Cerebellar cortex (tissue), 1 donor: ENCODE measurements around the gene LY6G5C.

Experiments
- DNase-seq: peaks from one replicate; pipeline ENCODE4 v3.0.0-alpha.2; 2015; ENCODE audit warnings: low spot score

LY6G5C gene

DNA sequence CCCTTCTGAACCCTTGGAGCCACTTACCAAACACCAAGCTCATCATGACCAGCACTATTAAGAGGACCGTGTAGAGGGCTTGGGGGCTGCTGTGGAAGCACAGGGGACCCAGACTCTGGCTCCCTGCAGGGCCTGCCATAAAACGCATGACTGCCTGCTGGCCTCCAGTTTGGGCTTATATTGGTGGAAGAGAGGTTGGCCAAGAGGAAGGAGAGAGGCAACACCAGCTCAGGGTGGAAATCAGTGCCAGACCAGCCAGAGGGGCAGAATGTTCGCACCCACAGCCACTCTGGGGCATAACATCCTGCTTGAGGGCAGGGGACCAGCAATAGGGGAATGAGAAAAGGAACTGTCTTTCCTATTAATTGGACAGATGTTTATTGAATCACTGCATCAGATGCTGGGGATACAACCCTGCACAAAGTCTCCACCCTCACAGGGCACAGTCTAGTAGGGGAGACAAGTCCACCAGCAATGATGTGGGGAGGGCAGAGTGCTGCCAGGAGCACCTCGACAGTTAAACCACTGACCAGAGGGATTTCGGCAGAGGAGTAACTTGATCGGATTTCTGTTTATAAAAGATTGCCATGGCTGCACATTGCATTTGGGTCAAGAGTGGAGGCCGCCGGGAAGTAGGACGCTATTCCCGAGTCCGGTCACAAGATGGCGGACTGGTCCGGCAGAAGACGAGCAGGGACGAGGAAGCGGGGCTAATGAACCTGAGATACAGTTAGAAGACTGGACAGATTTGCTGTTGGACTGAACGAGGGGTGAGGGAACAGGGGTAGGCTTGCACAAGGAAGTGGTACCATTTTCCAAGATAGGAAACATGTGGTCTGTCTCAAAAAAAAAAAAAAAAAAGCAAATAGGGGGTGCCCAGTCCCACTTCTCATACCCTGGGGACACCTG lies at the start of gene LY6G5C:
TSS of gene LY6G5C (minus strand) at position 842 of the 909 bp plus-strand sequence. CDS start at position 148, 694 bp downstream.
- DNase-seq: peak; percentile 87

GRCh38 chr6:31729979-31730630 lies 49.2 kb upstream of the LY6G5C start:
- peak; percentile 79 for DNase-seq

DNA sequence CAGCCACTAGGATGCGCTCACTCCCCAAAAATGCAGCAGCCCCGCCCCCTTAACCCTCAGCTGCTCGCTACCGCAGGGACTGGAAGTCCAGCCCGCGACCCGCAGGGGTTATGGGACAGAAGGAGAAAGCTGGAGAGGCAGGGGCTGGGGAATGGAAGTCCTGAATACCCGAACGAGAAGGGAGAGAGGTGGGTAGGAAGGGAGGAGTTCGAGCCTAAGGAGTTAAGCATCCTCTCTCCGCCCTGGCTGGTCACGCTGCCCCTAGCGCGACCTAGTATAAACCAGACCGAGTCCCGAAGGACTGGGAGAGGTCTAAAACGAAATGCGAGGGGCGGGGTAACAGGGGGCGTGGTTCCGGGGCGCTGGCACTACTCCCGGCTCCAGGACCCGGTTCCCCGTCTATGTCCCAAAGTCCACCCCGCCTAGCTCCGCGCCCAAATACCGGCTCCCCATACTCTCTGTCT lies 48.7 kb upstream of the LY6G5C start:
- peak; percentile 81 for DNase-seq

- DNase-seq: no peak
These were observed 48.1 kb upstream of the LY6G5C start, which contains the start of gene DDAH2 for GRCh38 chr6:31728767-31729514. Gene DDAH2, minus strand, starts transcription at chr6:31729299. Its CDS starts 138 bp downstream, at chr6:31729161.

- no peak for DNase-seq
These were observed 47.1 kb upstream of the LY6G5C start for GRCh38 chr6:31727717-31728671.

GRCh38 chr6:31727034-31727716 lies 46.3 kb upstream of the LY6G5C start:
- DNase-seq: no peak

- no peak for DNase-seq
These were observed 44.9 kb upstream of the LY6G5C start for GRCh38 chr6:31725502-31726350.

DNA sequence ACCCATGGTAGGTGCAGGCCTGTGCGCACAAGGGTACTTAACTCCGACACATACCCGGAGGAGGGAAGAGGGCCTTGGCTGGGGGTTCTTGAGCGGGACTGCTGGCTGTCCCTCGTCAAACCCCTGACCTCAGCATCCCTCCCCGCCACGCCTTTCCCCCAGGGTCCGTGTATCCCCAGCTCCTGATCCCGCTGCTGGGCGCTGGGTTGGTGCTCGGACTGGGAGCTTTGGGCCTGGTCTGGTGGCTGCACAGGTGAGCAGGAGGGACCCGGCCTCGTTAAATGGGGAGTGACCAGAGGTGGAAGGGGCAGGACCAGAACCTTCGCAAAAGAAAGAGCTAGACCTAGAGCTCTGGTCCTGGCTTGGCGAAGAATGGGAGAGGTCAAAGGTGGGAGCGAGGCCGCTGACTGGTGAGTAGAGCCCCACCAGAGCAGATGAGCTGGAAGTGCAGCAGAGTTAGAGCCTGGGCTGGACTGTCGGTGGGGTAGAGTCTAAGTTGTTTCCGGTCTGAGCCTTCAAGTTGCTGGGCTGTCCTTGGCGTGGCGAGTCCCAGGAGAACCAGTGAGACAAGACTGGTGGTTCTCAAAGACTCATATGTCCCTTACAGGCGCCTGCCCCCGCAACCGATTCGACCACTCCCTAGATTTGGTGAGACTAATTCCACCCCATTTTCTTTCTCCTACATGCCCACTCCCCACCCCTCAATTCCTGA lies 43.3 kb upstream of the LY6G5C start:
- no peak for DNase-seq

GRCh38 chr6:31723245-31723979 lies 42.5 kb upstream of the LY6G5C start, which contains the start of gene MPIG6B:
Gene MPIG6B, plus strand, starts transcription at chr6:31723373. Its CDS starts 11 bp downstream, at chr6:31723384.
- no peak for DNase-seq

DNA sequence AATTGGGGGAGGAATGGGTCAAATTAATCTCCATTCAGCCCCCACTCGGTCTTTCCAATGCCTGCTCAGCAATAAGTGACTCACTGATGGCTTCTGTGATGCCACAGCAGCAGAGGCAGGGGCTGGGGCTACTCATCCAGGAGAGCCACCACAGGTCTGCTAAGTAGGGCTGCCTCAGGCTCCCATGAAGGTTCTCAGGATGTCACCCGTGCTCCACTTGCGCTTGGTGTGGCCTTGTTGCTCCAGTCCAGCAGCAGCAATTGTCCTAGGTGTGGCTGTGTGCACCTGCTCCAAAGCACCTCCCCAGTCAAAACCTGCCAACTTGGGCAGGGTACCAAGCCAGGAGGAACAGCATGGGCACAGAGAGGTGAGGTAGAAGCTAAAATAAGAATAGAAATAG lies 41.3 kb upstream of the LY6G5C start:
- DNase-seq: no peak

DNA sequence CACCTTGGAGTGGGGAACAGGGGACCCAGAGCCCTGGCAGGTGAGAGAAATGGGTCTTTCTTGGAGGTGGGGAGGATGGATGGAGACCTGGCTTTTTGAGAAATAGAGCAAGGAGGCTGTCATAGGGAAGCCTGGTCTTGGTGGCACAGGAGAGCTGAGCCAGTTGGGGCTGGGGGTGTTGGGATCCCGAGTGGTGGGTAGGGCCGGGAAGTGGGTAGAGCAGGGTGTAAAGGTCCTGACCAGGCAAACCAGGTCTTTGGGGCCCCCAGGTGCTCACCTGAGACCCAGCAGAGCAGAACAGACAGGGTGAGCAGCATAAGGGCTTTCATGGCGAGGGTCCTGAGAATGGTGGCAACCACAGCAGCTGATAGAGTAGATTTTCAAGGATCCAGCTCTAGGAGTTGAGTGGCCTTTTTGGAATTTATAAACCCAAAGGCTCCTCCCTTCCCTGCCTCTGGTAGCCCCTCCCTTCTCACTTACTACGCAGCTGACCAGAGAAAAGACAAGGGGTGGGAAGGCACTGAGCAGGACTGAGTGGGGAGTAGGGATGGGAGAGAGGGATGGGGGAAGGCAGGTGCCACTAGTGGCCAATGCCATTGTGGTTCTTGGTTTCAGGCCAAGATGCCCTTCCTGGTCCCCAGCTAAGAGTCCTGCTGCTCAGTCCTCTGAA lies 40.6 kb upstream of the LY6G5C start, which contains the start of gene LY6G6C:
TSS of gene LY6G6C (minus strand) at position 396 of the 670 bp plus-strand sequence. CDS start at position 329, 67 bp downstream.
- DNase-seq: no peak

- no peak for DNase-seq
These were observed 39.4 kb upstream of the LY6G5C start for GRCh38 chr6:31720196-31720770.

- DNase-seq: no peak
These were observed 38.1 kb upstream of the LY6G5C start for GRCh38 chr6:31719001-31719400.

DNA sequence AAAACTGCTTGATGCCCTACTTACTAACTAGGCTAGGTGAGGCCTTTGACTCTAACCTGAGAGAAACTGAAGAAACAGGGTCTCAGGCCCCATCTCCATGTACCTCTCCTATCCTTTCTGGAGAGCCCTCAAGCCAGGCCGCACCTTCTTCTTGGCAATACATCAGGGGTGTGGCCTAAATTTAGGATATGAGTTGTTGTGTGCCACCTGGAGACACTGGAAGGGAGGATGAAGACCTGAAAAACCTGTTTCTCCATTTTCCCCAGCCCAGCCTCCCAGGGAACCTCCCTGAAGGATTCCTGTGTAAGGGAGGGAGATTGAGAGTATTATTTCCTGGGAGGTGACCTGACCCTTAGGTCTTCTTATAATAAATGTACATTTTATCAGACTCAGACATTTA lies 37.4 kb upstream of the LY6G5C start:
- DNase-seq: no peak

- DNase-seq: no peak
These were observed 36.8 kb upstream of the LY6G5C start for GRCh38 chr6:31717499-31718222.
